HCT116 (cell line): ENCODE results near the gene MED31.

ENCODE experiments used
- EZH2 ChIP-seq: fragments of 200-600 bp; sonication (generic); IDR thresholded peaks from 2 replicates; pipeline ENCODE4 v1.6.1; 2017; ENCODE audit warnings: antibody characterized with exemption, mixed run types
- EZH2phosphoT487 ChIP-seq: fragments of 200-600 bp; IDR thresholded peaks from 2 replicates; pipeline ENCODE4 v1.6.1; 2018; ENCODE audit warnings: antibody characterized with exemption, borderline replicate concordance
- POLR2A ChIP-seq: IDR thresholded peaks from 2 replicates; pipeline ENCODE4 v1.7.0; 2011; ENCODE audit warnings: borderline replicate concordance; ENCODE audit not compliant: insufficient read depth, insufficient read length; ENCODE audit errors: extremely low read depth
- ZFX ChIP-seq: fragments of 450-650 bp; IDR thresholded peaks from 2 replicates; pipeline ENCODE4 v1.6.1; 2017
- TF ChIP-seq, protein P1 (sequence below), 3 experiments: fragments of 200-600 bp in 1 of 3; sonication (generic) in 1 of 3; IDR thresholded peaks in 2 of 3; conservative IDR thresholded peaks in 1 of 3; 2 replicates each; pipeline ENCODE4 v1.5.1; 2012 to 2017; ENCODE audit warnings: low read depth in 2 of 3, low read length in 2 of 3, antibody characterized with exemption in 1 of 3, borderline replicate concordance in 1 of 3, control low read depth in 1 of 3, mild to moderate bottlenecking in 1 of 3, mixed read lengths in 1 of 3, mixed run types in 1 of 3, moderate library complexity in 1 of 3; ENCODE audit not compliant: insufficient read depth in 1 of 3
- TF ChIP-seq, protein P2 (sequence below): IDR thresholded peaks from 2 replicates; pipeline ENCODE4 v1.6.1; 2012; ENCODE audit warnings: low read depth
- TF ChIP-seq, protein P3 (sequence below): IDR thresholded peaks from 2 replicates; pipeline ENCODE4 v1.6.1; 2012

DNA sequence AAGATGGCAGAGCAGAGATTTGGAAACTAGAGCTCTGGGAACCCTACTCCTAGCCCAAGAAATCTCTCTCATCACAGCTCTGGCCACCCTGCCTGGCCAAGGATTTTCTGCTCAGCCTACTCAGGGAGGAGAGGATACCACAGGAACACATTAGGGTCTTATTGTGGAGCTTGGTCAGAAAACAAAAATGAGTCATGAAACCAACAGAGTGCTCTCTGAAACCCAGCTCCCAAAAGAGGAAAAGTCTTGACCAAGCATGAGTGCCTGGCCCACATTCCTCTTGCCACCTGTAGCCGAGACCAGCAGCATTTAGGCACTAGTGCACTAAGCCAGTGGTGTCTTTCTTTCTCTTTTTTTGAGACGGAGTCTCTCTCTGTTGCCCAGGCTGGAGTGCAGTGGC is 43.6 kb upstream of the MED31 start:
- no peak for TF ChIP-seq ZFX
- TF ChIP-seq, protein P1, sequence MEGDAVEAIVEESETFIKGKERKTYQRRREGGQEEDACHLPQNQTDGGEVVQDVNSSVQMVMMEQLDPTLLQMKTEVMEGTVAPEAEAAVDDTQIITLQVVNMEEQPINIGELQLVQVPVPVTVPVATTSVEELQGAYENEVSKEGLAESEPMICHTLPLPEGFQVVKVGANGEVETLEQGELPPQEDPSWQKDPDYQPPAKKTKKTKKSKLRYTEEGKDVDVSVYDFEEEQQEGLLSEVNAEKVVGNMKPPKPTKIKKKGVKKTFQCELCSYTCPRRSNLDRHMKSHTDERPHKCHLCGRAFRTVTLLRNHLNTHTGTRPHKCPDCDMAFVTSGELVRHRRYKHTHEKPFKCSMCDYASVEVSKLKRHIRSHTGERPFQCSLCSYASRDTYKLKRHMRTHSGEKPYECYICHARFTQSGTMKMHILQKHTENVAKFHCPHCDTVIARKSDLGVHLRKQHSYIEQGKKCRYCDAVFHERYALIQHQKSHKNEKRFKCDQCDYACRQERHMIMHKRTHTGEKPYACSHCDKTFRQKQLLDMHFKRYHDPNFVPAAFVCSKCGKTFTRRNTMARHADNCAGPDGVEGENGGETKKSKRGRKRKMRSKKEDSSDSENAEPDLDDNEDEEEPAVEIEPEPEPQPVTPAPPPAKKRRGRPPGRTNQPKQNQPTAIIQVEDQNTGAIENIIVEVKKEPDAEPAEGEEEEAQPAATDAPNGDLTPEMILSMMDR (IDR thresholded peaks at IDR 0.05 in 2 of 3, conservative IDR thresholded peaks at IDR 0.05 in 1 of 3; ENCODE audit: borderline replicate concordance in 1 of 3, insufficient read depth in 1 of 3, low read depth in 2 of 3, low read length in 2 of 3), result no peak
- TF ChIP-seq POLR2A, result no peak
- no peak for TF ChIP-seq EZH2
- TF ChIP-seq, protein P2, sequence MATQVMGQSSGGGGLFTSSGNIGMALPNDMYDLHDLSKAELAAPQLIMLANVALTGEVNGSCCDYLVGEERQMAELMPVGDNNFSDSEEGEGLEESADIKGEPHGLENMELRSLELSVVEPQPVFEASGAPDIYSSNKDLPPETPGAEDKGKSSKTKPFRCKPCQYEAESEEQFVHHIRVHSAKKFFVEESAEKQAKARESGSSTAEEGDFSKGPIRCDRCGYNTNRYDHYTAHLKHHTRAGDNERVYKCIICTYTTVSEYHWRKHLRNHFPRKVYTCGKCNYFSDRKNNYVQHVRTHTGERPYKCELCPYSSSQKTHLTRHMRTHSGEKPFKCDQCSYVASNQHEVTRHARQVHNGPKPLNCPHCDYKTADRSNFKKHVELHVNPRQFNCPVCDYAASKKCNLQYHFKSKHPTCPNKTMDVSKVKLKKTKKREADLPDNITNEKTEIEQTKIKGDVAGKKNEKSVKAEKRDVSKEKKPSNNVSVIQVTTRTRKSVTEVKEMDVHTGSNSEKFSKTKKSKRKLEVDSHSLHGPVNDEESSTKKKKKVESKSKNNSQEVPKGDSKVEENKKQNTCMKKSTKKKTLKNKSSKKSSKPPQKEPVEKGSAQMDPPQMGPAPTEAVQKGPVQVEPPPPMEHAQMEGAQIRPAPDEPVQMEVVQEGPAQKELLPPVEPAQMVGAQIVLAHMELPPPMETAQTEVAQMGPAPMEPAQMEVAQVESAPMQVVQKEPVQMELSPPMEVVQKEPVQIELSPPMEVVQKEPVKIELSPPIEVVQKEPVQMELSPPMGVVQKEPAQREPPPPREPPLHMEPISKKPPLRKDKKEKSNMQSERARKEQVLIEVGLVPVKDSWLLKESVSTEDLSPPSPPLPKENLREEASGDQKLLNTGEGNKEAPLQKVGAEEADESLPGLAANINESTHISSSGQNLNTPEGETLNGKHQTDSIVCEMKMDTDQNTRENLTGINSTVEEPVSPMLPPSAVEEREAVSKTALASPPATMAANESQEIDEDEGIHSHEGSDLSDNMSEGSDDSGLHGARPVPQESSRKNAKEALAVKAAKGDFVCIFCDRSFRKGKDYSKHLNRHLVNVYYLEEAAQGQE, result no peak
- TF ChIP-seq EZH2phosphoT487, result no peak
- TF ChIP-seq, protein P3, sequence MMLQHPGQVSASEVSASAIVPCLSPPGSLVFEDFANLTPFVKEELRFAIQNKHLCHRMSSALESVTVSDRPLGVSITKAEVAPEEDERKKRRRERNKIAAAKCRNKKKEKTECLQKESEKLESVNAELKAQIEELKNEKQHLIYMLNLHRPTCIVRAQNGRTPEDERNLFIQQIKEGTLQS, result no peak
